HG02970 (cell line): Measurements from ENCODE around the gene SYNJ2.

ENCODE experiments used
- ATAC-seq: cut with Tn5 transposase; IDR thresholded peaks from one replicate; pipeline ENCODE4 v1.9.1; 2021; ENCODE audit warnings: mild to moderate bottlenecking, moderate library complexity, moderate number of reproducible peaks; ENCODE audit not compliant: unreplicated experiment, low FRiP score

Gene SYNJ2

GRCh38 chr6:158109748-158110147 is 128.1 kb downstream of the SYNJ2 start:
- no peak for ATAC-seq

- no peak for ATAC-seq
Observed at GRCh38 chr6:158110986-158111385, 129.3 kb downstream of the SYNJ2 start.

GRCh38 chr6:158111987-158112386 is 130.3 kb downstream of the SYNJ2 start:
- ATAC-seq = no peak

GRCh38 chr6:158113802-158114201 is 132.1 kb downstream of the SYNJ2 start:
- no peak for ATAC-seq

GRCh38 chr6:158115102-158115501 is 133.4 kb downstream of the SYNJ2 start:
- no peak for ATAC-seq

GRCh38 chr6:158115508-158115907 is 133.8 kb downstream of the SYNJ2 start:
- ATAC-seq = no peak

- no peak for ATAC-seq
Observed at GRCh38 chr6:158118886-158119285, 137.2 kb downstream of the SYNJ2 start.

GRCh38 chr6:158121335-158121734 is 139.7 kb downstream of the SYNJ2 start:
- ATAC-seq = no peak

GRCh38 chr6:158122048-158122447 is 140.4 kb downstream of the SYNJ2 start:
- no peak for ATAC-seq

- no peak for ATAC-seq
Observed at GRCh38 chr6:158124288-158124687, 142.6 kb downstream of the SYNJ2 start.

GRCh38 chr6:158125271-158125670 is 143.6 kb downstream of the SYNJ2 start:
- ATAC-seq = no peak

- no peak for ATAC-seq
Observed at GRCh38 chr6:158131926-158132325, 150.3 kb downstream of the SYNJ2 start.

- no peak for ATAC-seq
Observed at GRCh38 chr6:158142789-158143188, 161.1 kb downstream of the SYNJ2 start.

GRCh38 chr6:158143700-158144099 is 162.0 kb downstream of the SYNJ2 start:
- ATAC-seq = no peak
